HS-27A (cell line): Measurements from ENCODE around the gene OSBPL6.
"Not testable (repeated sequence)": the region's sequence is repeated elsewhere in the genome, so short reads cannot be mapped to it uniquely, and the experiment has no call there.

Experiments used
- DNase-seq: peaks from one replicate; pipeline ENCODE4 v3.0.0-alpha.2; 2012; ENCODE audit warnings: low read depth, missing footprints

OSBPL6 gene

GRCh38 chr2:178198441-178198840 is 4.1 kb downstream of the OSBPL6 start:
- not testable (repeated sequence) for DNase-seq

- DNase-seq, result no peak
These were observed 5.0 kb downstream of the OSBPL6 start for GRCh38 chr2:178199334-178199733.

GRCh38 chr2:178200331-178200730 is 6.0 kb downstream of the OSBPL6 start:
- DNase-seq, result no peak

GRCh38 chr2:178202927-178203326 is 8.6 kb downstream of the OSBPL6 start:
- no peak for DNase-seq

GRCh38 chr2:178204977-178205376 is 10.7 kb downstream of the OSBPL6 start:
- no peak for DNase-seq

- DNase-seq, result no peak
These were observed 11.7 kb downstream of the OSBPL6 start for GRCh38 chr2:178205853-178206521.

GRCh38 chr2:178208336-178208735 is 14.0 kb downstream of the OSBPL6 start:
- DNase-seq, result no peak

GRCh38 chr2:178208817-178209216 is 14.5 kb downstream of the OSBPL6 start:
- no peak for DNase-seq

GRCh38 chr2:178211460-178211859 is 17.1 kb downstream of the OSBPL6 start:
- DNase-seq, result no peak

- DNase-seq, result no peak
These were observed 17.6 kb downstream of the OSBPL6 start for GRCh38 chr2:178211943-178212342.

- DNase-seq, result no peak
These were observed 19.7 kb downstream of the OSBPL6 start for GRCh38 chr2:178213991-178214390.

GRCh38 chr2:178219247-178219646 is 24.9 kb downstream of the OSBPL6 start:
- no peak for DNase-seq

GRCh38 chr2:178220814-178221213 is 26.5 kb downstream of the OSBPL6 start:
- no peak for DNase-seq

GRCh38 chr2:178221556-178221955 is 27.2 kb downstream of the OSBPL6 start:
- DNase-seq, result no peak

- DNase-seq, result no peak
These were observed 29.5 kb downstream of the OSBPL6 start for GRCh38 chr2:178223806-178224205.

GRCh38 chr2:178225006-178225805 is 30.9 kb downstream of the OSBPL6 start:
- DNase-seq, result no peak

- DNase-seq, result no peak
These were observed 32.9 kb downstream of the OSBPL6 start for GRCh38 chr2:178227187-178227586.

- DNase-seq, result no peak
These were observed 35.6 kb downstream of the OSBPL6 start for GRCh38 chr2:178229927-178230326.

GRCh38 chr2:178230396-178230795 is 36.1 kb downstream of the OSBPL6 start:
- DNase-seq, result no peak

- DNase-seq, result no peak
These were observed 39.1 kb downstream of the OSBPL6 start for GRCh38 chr2:178233428-178233827.

GRCh38 chr2:178234648-178235047 is 40.3 kb downstream of the OSBPL6 start:
- no peak for DNase-seq

GRCh38 chr2:178237488-178238153 is 43.3 kb downstream of the OSBPL6 start:
- no peak for DNase-seq

GRCh38 chr2:178238154-178238521 is 43.8 kb downstream of the OSBPL6 start:
- DNase-seq, result no peak
